ENCODE results near the gene RAB22A.
"Not testable (repeated sequence)": the region's sequence is repeated elsewhere in the genome, so short reads cannot be mapped to it uniquely, and the experiment has no call there.

The RAB22A gene

GRCh38 chr20:58349570-58349969 lies 40.1 kb downstream of the RAB22A start:
- no peak for DNase-seq

- DNase-seq: no peak
These were observed 43.0 kb downstream of the RAB22A start for GRCh38 chr20:58352468-58352867.

GRCh38 chr20:58359441-58359840 lies 49.9 kb downstream of the RAB22A start:
- no peak for DNase-seq

GRCh38 chr20:58360936-58361335 lies 51.4 kb downstream of the RAB22A start:
- no peak for DNase-seq

GRCh38 chr20:58361481-58362205 lies 52.1 kb downstream of the RAB22A start:
- no peak for DNase-seq

GRCh38 chr20:58362206-58362516 lies 52.6 kb downstream of the RAB22A start:
- DNase-seq: no peak

- no peak for DNase-seq
These were observed 53.5 kb downstream of the RAB22A start for GRCh38 chr20:58362970-58363369.

- no peak for DNase-seq
These were observed 57.4 kb downstream of the RAB22A start for GRCh38 chr20:58366866-58367265.

GRCh38 chr20:58372806-58373205 lies 63.3 kb downstream of the RAB22A start:
- no peak for DNase-seq

GRCh38 chr20:58373296-58373695 lies 63.8 kb downstream of the RAB22A start:
- DNase-seq: not testable (repeated sequence)

GRCh38 chr20:58374027-58374850 lies 64.7 kb downstream of the RAB22A start:
- no peak for DNase-seq

- no peak for DNase-seq
These were observed 65.6 kb downstream of the RAB22A start for GRCh38 chr20:58374906-58375758.

- DNase-seq: no peak
These were observed 66.3 kb downstream of the RAB22A start for GRCh38 chr20:58375759-58376352.

GRCh38 chr20:58377017-58377416 lies 67.5 kb downstream of the RAB22A start:
- DNase-seq: no peak

GRCh38 chr20:58377766-58378401 lies 68.4 kb downstream of the RAB22A start:
- DNase-seq: no peak

- DNase-seq: no peak
These were observed 69.2 kb downstream of the RAB22A start for GRCh38 chr20:58378704-58379103.

GRCh38 chr20:58381627-58382026 lies 72.1 kb downstream of the RAB22A start:
- no peak for DNase-seq

- DNase-seq: no peak
These were observed 72.6 kb downstream of the RAB22A start for GRCh38 chr20:58382096-58382495.

- no peak for DNase-seq
These were observed 75.3 kb downstream of the RAB22A start for GRCh38 chr20:58384821-58385220.

- DNase-seq: no peak
These were observed 78.6 kb downstream of the RAB22A start for GRCh38 chr20:58388028-58388601.

- peak; percentile 79 for DNase-seq
These were observed 79.4 kb downstream of the RAB22A start, which contains the start of gene VAPB for GRCh38 chr20:58388882-58389323. VAPB (plus strand) TSS chr20:58389229; CDS start chr20:58389460, 231 bp downstream.

Data from NCI-H748 treated with DMSO at 0.1 percent for 48 hours (cell line).